22Rv1 (cell line): ENCODE results near the gene FBXO48.

ENCODE experiments used
- H3K27ac ChIP-seq: fragments of 450-650 bp; 2 replicates; pipeline ENCODE4 v1.5.1; 2017
- CTCF ChIP-seq: fragments of 450-650 bp; IDR thresholded peaks from 2 replicates; pipeline ENCODE4 v1.5.1; 2017; ENCODE audit warnings: mild to moderate bottlenecking
- ZFX ChIP-seq: fragments of 450-650 bp; IDR thresholded peaks from 2 replicates; pipeline ENCODE4 v1.6.1; 2017; ENCODE audit warnings: antibody characterized with exemption, borderline replicate concordance

FBXO48 gene

GRCh38 chr2:68411397-68412126, 55.5 kb downstream of the FBXO48 start:
- no peak overlapping the region for H3K27ac ChIP-seq
- TF ChIP-seq CTCF (no peak), ZFX (no peak)
